Stomach (tissue), 9 donors: ENCODE data around the gene ZBTB39. TPM values are rescaled to one million over a fixed set of nuclear protein-coding genes. Genes with fewer than 3 reads are reported as not detected.

Experiments used
- DNase-seq, 2 donors: peaks; one replicate each; pipeline versions ENCODE4 v3.0.0 to v3.0.0-alpha.2; 2013 to 2019
- H3K27ac ChIP-seq, 5 donors: fragments of 200-600 bp in 4 of 5; sonication (generic) in 4 of 5; one replicate each; pipeline ENCODE4 v1.5.1; 2013 to 2019; ENCODE audit warnings: mild to moderate bottlenecking in 1 of 5, moderate library complexity in 1 of 5
- H3K27me3 ChIP-seq, 3 donors: fragments of 200-600 bp; sonication (generic); one replicate each; pipeline ENCODE4 v1.5.1; 2017 to 2019; ENCODE audit warnings: mixed run types in 1 of 3
- H3K36me3 ChIP-seq, 4 donors: fragments of 200-600 bp; sonication (generic); 1 replicate in 3 of 4; 2 replicates in 1 of 4; pipeline ENCODE4 v1.5.1; 2016 to 2019
- H3K4me1 ChIP-seq, 4 donors: fragments of 200-600 bp; sonication (generic); one replicate each; pipeline ENCODE4 v1.5.1; 2016 to 2019
- H3K4me3 ChIP-seq, 4 donors: fragments of 200-600 bp; sonication (generic) in 3 of 4; one replicate each; pipeline ENCODE4 v1.5.1; 2016 to 2019; ENCODE audit warnings: mild to moderate bottlenecking in 1 of 4
- H3K9me3 ChIP-seq, 4 donors: fragments of 200-600 bp; sonication (generic); one replicate each; pipeline ENCODE4 v1.5.1; 2016 to 2019
- EP300 ChIP-seq: sonication (generic); formaldehyde crosslinking; IDR thresholded peaks from one replicate; pipeline ENCODE4 v1.6.1; 2017; ENCODE audit warnings: antibody characterized with exemption
- POLR2A ChIP-seq, 4 donors: fragments of 450-650 bp; IDR thresholded peaks; one replicate each; pipeline ENCODE4 v1.6.1; 2016; ENCODE audit warnings: antibody characterized with exemption in 4 of 4, control low read depth in 2 of 4, mild to moderate bottlenecking in 1 of 4, moderate library complexity in 1 of 4
- POLR2AphosphoS5 ChIP-seq, 3 donors: sonication (generic); formaldehyde crosslinking; IDR thresholded peaks; one replicate each; pipeline ENCODE4 v1.6.1; 2016; ENCODE audit warnings: antibody characterized with exemption in 3 of 3
- WGBS, 5 donors: extraction: QIAGEN DNeasy Blood & Tissue Kit in 3 of 5; methylation state at CpG; one replicate each; pipeline versions ENCODE4 v1.1.5 to v1.1.7; 2013 to 2018; 5-methylcytosine and 5-hydroxymethylcytosine counted together
- intact Hi-C: fragments of 100-400 bp; cut with DNase I; formaldehyde crosslinking; loops from one replicate; pipeline ENCODE4 v1.15.1; 2023; ENCODE audit warnings: low total_unique reads
- polyA plus RNA-seq, 3 donors: library from polyadenylated mRNA; stranded (reverse); fragments of 200-250 nt; gene quantifications; one replicate each; pipeline ENCODE4 v1.2.3, GENCODE V29; 2013
- total RNA-seq, 5 donors: library from RNA; depleted of rRNA; stranded (reverse); fragments of >200 nt; gene quantifications; one replicate each; pipeline versions ENCODE4 v1.1.0 to v1.2.3, GENCODE V29; 2014 to 2016
- TF ChIP-seq, protein P1 (sequence below), 7 experiments: fragments of 450-650 bp in 4 of 7; fragments of 200-600 bp in 3 of 7; sonication (generic) in 3 of 7; IDR thresholded peaks; one replicate each; pipeline ENCODE4 v1.5.1; 2016 to 2019; ENCODE audit warnings: antibody characterized with exemption in 7 of 7, control low read depth in 2 of 7, mild to moderate bottlenecking in 1 of 7
- donor health status: healthy with polysubstance abuse.
- donor health status: Bipolar disorder and iron deficiency.
- donor health status: healthy.

ZBTB39 gene
- total and polyA plus RNA-seq, 8 donors: 1.2 to 7.6 (median 4.0) TPM

DNA sequence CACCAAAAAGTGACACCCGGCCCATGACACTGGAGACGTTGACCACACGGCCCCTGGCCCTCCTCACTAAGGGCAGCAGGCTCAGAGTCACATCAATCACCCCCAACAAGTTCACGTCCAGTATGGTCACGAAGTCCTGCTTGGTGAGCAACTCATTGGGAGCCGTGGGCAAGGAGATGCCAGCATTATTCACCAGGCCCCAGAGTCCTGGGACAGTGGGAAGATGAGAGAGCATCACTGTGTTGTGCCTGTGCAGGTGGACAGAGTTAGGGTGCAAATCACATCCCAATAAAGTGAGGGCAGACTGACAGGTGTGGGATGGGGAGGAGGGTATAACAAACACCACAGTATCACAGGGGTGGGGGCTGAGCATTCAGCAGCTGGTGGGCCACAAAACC is 51.4 kb downstream of the ZBTB39 start:
- intact Hi-C loops: no loop called here
- no peak for TF ChIP-seq POLR2A (IDR thresholded peaks at IDR 0.05)
- Histone ChIP-seq H3K4me1 (no peaks in the 10 kb centered on the region), H3K36me3 (no peaks in the 10 kb centered on the region), H3K9me3 (peaks cover 3 to 23% (median 16%) of the 10 kb centered on the region in 4 donors), H3K4me3 (no peak overlapping the region), H3K27ac (no peak overlapping the region), H3K27me3 (no peaks in the 10 kb centered on the region)
- 79 to 84% (median 81%) methylated on average over 6 of the region's 6 CpGs for WGBS, 5 donors
- no peak for DNase-seq

DNA sequence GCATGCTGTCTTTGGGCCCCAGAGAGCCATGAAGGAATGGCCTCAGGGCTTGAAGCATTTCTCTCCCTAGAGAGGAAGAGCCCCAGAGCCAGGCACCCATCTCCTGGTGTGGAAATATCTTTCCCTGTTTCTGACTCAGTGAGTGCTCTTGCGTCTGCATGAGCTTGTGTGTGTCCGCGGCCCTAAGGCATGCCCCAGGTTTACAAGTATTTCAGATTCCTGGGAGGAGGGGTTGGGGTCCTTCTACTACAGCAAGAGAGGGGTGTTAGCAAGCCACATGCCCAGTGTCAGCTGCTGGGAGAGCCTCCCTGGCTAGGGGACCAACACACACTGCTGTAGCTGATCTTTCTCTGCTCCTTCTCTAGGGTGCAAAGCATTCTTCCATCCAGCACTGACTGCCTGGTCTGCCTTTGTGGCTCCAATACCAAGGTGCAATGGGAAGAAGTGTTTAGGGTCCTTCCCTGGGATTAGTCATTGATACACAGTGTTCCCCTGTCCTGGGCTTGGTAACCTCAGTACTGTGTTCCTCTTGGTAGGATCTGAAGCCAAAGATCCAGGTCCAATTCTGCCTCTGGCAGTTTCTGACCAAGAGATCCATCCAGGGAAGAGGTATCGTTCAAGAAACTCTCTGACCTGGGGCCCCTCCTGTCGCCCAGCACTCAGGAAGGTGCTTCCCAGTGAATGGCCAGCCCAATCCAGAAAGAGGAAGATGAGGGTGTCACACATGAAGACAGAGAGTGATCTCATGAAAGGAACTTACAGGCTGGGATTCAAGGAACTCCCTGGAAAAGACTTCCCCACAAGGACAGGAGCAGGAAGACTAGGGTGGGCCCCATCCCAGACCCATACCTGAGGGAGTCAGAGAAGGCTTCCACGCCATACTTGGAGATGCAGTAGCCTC is 52.0 kb downstream of the ZBTB39 start:
- Histone ChIP-seq H3K9me3 (peaks cover 3 to 19% (median 16%) of the 10 kb centered on the region in 4 donors), H3K4me3 (no peak overlapping the region), H3K4me1 (no peaks in the 10 kb centered on the region), H3K27me3 (no peaks in the 10 kb centered on the region), H3K36me3 (no peaks in the 10 kb centered on the region), H3K27ac (no peak overlapping the region)
- DNase-seq: no peak
- intact Hi-C loops: no loop called here
- 85 to 92% (median 87%) methylated on average over 6 of the region's 6 CpGs for WGBS, 5 donors
- TF ChIP-seq, protein P1, sequence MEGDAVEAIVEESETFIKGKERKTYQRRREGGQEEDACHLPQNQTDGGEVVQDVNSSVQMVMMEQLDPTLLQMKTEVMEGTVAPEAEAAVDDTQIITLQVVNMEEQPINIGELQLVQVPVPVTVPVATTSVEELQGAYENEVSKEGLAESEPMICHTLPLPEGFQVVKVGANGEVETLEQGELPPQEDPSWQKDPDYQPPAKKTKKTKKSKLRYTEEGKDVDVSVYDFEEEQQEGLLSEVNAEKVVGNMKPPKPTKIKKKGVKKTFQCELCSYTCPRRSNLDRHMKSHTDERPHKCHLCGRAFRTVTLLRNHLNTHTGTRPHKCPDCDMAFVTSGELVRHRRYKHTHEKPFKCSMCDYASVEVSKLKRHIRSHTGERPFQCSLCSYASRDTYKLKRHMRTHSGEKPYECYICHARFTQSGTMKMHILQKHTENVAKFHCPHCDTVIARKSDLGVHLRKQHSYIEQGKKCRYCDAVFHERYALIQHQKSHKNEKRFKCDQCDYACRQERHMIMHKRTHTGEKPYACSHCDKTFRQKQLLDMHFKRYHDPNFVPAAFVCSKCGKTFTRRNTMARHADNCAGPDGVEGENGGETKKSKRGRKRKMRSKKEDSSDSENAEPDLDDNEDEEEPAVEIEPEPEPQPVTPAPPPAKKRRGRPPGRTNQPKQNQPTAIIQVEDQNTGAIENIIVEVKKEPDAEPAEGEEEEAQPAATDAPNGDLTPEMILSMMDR (IDR thresholded peaks at IDR 0.05): no peak
- TF ChIP-seq EP300 (no peak), POLR2AphosphoS5 (IDR thresholded peaks at IDR 0.05) (no peak), POLR2A (IDR thresholded peaks at IDR 0.05) (no peak)

- Histone ChIP-seq H3K4me1 (no peaks in the 10 kb centered on the region), H3K9me3 (peaks cover under 1 to 9% (median 7%) of the 10 kb centered on the region in 4 donors), H3K4me3 (no peak overlapping the region), H3K27me3 (no peaks in the 10 kb centered on the region), H3K36me3 (no peaks in the 10 kb centered on the region), H3K27ac (no peak overlapping the region)
- DNase-seq: no peak
- WGBS, 5 donors: 8 to 39% (median 10%) methylated on average over 1 of the region's 1 CpG
- no peak for TF ChIP-seq POLR2A (IDR thresholded peaks at IDR 0.05)
- TF ChIP-seq EP300: no peak
- TF ChIP-seq POLR2AphosphoS5 (IDR thresholded peaks at IDR 0.05): no peak
- TF ChIP-seq, protein P1 (IDR thresholded peaks at IDR 0.05): no peak
- intact Hi-C loops: no loop called here
Observed at GRCh38 chr12:56953314-56953713, 53.0 kb downstream of the ZBTB39 start.

- TF ChIP-seq POLR2A (IDR thresholded peaks at IDR 0.05) (no peak), POLR2AphosphoS5 (IDR thresholded peaks at IDR 0.05) (no peak), EP300 (no peak)
- TF ChIP-seq, protein P1 (IDR thresholded peaks at IDR 0.05): no peak
- Histone ChIP-seq H3K4me1 (no peaks in the 10 kb centered on the region), H3K27ac (no peak overlapping the region), H3K36me3 (no peaks in the 10 kb centered on the region), H3K27me3 (no peaks in the 10 kb centered on the region), H3K9me3 (no peaks in the 10 kb centered on the region), H3K4me3 (no peak overlapping the region)
- no peak for DNase-seq
- 83 to 85% (median 84%) methylated on average over 9 to 11 of the region's 11 CpGs for WGBS, 5 donors
- intact Hi-C loops: no loop called here
Observed at GRCh38 chr12:56951582-56952339, 54.6 kb downstream of the ZBTB39 start.
